Suppressor macrophage treated with lipopolysaccharide for 1 hour (primary cell): ENCODE data around the gene WNT9A.
"Not testable (repeated sequence)": the region's sequence is repeated elsewhere in the genome, so short reads cannot be mapped to it uniquely, and the experiment has no call there.

Experiments
- DNase-seq, 3 donors: peaks; one replicate each; pipeline ENCODE4 v3.0.0-alpha.2; 2020 to 2022

The WNT9A gene

DNA sequence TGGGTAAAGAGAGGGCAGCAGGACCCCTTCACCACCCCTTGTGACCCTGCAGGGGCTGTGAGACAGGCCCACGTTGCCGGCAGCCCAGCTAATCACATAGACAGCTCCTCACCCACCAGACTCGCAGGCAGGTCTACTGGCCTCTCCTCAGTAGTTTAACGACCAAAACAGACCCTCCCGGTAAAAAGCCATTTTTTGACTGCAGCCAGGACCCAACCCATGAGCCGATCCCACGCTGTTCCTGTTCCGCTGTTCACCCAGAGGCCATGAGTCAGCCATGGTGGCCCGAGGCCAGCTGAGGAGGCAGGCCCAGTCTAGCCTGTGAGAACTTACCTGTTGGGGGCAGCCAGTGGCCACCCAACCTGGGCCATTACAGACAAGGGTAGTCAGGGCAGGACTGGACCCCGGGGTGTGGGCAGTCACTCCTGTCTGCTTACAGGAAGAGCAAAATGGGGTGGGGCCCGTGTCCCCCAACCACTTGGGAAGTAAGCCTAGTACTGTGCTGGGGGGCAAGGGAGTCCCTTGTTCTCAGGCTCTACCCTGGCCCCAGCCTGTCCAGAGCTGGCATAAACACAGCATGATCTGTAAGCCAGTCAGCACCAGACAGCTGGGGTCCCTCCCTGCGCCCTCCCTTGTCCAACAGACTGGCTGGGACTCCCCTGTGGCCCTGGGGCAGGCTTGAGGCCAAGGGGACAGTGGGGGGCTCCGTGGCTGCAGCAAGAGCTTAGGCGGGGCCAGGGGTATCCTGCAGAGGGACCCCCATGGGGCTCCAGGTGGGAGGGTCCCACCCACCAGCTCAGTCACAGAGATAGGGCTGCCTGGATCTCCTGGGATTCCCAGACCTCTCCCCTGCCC, 61.9 kb downstream of the WNT9A start:
- DNase-seq: peak; percentile 27 to 59 (median 36)

DNA sequence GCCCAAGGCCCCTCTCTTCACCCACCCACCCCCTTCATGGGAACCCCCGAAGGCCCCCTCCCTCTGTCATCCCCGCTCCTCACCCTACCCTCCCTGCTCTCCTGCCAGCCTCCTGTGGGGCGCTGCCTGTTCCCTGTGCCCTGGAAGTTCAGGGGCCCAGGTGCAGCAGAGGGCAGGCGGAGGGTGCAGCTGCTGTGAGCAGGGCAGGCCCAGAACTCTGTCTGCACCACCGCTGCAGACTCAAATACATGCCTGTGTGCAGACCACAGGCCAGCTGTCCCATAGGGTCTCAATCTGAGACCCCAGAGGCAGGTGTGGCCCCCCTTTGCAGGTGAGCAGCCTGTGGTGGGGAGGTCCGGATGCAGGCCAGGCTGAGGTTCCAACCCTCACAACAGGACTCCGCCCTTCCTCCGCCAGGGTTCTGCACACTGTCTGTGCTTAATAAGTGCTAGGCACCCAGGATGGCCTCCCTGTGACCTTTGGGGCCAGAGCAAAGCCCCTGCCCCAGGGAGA, 62.5 kb downstream of the WNT9A start:
- DNase-seq: no peak

DNA sequence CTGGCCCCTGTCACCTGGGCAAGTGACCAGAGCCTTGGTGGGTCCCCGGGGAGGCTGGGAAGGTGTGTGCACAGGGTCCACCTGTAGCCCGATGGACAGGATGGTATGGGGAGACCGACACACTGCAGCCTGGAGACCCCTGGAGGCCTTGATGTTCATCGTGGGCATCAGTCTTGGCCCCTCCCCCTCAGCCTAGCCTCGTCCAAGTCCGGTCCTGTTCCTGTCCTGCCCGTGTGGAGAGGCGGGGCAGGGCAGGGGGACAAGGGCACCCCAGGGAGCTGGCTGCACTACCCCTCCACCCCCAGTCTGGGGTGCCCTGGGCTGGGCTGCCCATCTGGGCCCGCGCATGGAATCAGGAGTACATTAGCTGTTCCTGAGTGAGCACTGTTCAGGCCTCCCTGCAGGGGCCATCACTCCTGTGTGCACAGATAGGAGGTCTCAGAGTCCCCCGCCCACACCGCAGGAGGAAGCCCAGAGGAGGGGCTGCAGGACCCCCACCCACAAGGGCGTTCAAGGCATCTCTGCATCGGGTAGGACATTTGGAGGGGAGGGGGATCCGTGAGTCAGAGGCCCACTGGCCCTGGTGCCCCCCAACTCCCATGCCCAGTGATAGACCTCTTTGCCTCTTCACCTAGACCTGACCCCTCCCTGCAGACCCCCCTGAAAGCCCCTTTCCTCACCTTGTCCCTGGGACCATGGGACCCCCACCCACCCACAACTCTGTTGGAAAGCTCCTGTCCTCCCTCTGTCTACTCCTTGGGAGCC, 63.2 kb downstream of the WNT9A start:
- DNase-seq: no peak

DNA sequence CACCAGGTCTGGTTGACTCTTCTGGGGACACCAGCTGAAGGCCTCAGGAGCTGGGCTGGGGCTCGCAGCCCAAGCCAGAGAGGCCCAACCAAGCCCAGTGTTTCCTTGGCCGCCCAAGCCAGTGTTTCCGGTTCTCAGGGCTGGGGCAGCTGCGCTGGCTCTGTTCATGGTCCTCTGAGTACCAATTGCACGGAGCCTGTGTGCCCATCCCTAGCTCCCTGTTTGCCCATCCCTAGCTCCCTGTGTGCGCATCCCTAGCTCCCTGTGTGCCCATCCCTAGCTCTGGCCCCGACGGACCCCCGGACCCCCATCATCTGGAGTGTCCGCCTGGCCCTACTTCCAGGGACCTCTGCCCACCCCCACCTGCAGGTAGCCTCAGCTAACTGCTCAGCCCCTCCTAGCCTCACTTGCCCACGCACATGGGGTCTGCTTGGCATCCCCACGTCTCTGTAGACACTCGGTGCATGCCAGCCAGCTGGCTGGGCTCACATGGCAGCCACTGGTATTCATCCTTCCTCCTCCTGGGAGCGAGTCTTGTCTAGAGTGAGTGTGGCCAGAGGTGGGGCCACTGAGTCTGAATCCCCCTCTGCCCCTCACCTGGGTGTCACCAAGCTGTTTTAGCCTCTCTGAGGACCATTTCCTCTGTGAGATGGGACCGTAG, 64.0 kb downstream of the WNT9A start:
- DNase-seq: peak in 1 of 3 donors; percentile 12

DNA sequence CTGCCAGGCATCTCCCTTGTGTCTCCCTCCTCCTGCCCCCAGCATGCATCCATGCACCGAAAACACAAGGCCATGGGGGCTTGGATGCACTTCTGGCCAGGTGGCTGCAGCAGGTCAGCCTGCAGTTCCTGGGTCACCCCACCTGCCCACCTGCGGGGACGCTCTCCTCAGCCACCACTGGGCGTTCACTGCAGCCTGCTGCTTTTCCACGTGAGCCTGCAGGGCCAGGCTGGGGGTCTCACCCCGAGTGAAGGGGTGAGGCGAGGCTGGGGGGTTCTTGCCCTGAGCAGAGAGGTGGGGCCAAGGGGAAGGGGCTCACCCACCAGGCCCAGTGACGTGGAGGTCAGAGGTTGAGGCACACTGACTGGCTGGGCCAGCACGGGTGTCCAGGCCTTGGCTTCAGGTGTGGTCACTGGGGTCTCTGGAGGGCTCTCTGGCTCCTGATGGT, 64.6 kb downstream of the WNT9A start:
- no peak for DNase-seq

DNA sequence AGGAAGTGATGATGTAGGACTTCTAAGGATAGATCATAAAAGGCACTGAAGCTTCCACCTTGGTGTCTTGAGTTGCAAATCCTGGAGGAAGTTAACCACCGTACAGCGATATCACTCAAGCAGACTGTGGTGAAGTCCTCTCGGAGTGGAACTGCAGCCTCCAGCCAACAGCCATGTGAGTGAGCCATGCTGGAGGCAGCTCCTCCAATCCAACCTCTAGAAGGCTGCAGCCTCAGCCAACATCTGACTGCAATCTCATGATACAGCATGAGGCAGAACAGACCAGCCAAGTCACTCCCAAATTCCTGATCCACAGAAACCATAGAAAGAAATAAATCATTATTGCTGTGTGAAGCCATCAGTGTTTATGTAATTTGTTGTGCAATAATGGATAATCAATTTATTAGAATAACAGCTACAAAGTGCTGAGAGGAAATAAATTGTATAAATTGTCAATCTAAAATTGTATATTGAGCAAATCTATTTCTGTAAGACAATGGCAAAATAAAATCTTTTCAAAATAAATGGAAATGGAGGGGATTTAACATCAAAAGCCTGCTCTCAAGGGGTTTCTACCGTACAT, 67.3 kb downstream of the WNT9A start:
- DNase-seq: peak in 1 of 3 donors; percentile 18

DNA sequence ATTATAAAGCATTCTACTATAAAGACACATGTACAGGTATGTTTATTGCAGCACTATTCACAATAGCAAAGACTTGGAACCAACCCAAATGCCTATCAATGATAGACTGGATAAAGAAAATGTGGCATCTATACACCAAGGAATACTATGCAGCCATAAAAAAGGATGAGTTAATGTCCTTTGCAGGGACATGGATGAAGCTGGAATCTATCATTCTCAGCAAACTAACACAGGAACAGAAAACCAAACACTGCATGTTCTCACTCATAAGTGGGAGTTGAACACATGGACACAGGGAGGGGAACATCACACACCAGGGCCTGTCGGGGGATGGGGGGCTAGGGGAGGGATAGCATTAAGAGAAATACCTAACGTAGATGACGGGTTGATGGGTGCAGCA, 69.9 kb downstream of the WNT9A start:
- DNase-seq: not testable (repeated sequence)

DNA sequence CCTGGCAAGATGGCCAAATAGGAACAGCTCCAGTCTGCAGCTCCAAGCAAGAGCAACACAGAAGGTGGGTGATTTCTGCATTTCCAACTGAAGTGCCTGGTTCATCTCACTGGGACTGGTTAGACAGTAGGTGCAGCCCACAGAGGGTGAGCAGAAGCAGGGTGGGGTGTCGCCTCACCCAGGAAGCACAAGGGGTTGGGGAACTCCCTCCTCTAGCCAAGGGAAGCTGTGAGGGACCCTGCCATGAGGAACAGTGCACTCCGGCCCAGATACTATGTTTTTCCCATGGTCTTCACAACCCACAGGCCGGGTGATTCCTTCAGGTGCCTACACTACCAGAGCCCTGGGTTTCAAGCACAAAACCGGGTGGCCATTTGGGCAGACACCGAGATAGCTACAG, 75.8 kb downstream of the WNT9A start:
- DNase-seq: not testable (repeated sequence)

DNA sequence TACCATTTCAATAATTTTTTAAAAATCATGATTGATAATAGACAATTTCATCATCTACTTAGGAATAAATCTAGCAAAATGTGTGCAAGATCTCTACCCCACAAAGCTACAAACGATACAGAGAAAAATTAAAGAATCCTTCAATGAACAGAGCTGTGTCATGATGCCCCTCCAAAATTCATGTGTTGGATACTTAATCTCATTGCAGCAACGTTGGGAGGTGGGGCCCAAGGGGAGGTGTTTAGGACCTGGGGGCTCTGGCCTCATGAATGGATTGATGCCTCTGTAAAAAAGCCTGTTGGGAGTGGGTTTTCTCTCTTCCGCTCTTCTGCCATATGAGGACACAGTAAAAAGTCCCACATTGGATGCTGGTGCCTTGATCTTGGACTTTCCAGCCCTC, 77.4 kb downstream of the WNT9A start:
- no peak for DNase-seq

DNA sequence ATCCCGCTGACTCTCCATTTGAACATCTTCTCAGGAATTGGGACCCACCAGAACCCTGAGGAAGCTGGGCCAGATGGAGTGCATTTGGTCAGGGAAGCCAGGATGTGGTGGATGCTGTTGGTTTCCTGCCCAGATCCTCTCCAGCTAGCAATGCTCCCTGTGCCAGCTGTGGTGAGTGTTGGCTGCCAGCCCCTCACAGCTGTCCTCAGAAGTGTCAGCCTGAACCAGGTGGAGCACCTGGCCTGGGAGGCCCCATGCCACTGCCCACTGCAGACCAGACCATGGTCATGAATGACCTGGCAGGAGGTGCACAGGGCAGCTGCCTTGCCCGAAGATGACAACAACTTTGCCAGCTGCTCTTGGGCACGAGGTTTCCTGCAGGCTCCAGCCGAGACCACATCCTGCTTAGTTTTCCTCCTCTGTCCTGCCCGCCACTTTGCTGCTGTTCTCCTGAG, 77.9 kb downstream of the WNT9A start:
- DNase-seq: no peak

DNA sequence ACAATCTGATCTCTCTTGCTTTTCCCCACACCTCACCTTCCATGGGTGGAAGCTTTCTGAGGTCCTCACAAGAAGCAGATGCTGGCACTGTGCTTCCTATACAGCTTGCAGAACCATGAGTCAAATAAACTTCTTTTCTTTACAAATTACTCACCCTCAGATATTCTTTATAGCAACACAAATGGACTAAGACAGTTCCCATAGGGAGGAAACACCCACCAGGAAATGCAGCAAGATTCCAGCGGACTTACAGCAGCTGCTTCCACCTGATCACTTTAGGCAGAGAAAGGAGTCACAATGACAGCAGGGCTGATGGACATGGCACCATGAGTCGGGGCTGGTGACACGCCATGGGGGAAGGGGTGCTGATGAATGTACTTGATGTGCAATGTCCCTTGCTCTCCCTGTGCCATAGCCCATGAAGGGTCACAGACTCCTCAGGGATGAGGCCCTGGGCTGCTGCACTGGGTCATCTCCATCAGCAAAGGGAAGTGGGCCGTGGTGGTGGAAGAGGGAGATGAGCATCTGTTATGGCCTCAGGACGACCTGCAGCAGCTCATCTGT, 78.4 kb downstream of the WNT9A start:
- DNase-seq: no peak
